Measurements from ENCODE around the gene CD300LB.
A peak's percentile ranks its signal among the peaks of the same experiment; 100 is the strongest.

Gene CD300LB

DNA sequence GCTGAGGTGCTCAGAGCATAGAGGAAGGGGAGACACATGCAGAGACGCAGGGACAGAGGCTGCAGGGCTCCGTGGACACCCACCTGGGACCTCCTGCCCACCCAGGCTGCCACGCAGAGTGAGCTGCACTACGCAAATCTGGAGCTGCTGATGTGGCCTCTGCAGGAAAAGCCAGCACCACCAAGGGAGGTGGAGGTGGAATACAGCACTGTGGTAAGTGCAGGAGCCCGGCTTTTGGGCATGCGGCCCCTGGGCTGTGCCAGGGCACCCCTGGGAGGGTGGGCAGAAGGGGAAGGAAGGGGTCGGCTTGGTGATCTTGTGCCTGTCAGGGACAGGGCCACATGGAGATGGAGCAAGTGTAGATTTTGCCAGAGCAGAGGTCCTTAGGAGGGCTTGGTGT, 49.7 kb downstream of the CD300LB start:
- no peak for TF ChIP-seq POLR2AphosphoS5 (IDR thresholded peaks at IDR 0.05; ENCODE audit: low read depth, low read length)
- no peak for TF ChIP-seq POLR2A (IDR thresholded peaks at IDR 0.05; ENCODE audit: low read depth, low read length)
- TF ChIP-seq TAF1 (IDR thresholded peaks at IDR 0.05; ENCODE audit: borderline replicate concordance, low read depth, low read length) = no peak
- no peak for DNase-seq (ENCODE audit: insufficient read length)
- FAIRE-seq = no peak

DNA sequence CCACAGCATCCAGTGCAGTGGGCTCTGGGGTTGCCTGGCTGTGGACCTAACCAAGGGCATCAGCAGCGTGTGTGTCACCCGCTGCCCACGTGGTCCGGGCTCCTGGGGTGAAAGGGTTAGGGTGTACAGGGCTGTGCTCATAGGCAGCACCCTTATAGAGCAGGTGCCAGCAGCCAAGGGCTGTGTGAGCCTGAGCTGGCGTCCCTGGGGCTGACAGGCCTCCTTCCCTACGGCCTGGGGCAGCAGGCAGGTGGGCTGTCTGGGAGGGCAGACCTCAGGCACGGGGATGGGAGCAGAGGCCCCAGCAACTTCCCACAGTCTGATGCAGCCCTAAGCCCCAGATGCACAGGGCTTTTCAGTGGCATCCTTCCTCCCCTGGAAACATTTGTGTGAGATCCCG, 51.0 kb downstream of the CD300LB start:
- FAIRE-seq = no peak
- TF ChIP-seq POLR2AphosphoS5 (IDR thresholded peaks at IDR 0.05; ENCODE audit: low read depth, low read length) (no peak), POLR2A (IDR thresholded peaks at IDR 0.05; ENCODE audit: low read depth, low read length) (no peak), TAF1 (IDR thresholded peaks at IDR 0.05; ENCODE audit: borderline replicate concordance, low read depth, low read length) (no peak)

DNA sequence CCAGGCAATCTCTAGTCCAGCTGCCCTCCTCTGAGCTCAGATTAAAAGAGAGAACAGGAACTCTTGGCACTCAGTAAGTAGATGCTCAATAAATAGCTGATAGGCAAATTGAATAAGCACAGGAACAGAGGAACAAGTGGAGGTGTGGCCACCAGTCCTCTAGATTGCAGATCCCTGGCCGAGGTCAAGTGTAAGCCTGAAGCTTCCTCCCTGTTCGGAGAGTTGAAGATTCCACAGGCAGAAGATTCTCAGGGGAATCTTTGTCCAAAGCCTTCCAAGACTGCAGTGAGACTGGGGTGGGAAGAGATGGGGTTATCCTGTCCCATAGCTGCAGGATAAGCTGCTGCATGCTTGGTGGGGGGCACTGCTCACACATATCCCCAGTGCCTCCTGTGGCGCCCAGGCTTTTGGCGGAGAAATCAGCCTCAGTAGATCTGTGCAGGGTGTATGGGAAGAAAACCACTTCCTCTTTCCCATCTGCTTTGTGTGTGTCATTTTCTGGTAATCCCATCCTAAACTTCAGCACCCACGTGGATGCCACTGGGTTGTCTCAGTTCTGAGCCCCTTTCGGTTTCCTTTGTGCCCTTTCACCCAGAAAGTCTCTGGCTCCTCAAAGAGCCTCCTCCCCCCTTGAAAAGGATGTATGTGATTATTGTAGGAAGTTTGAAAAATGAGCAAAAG, 52.7 kb downstream of the CD300LB start:
- no peak for DNase-seq (ENCODE audit: insufficient read length)
- peak; percentile 27 for FAIRE-seq
- no peak for TF ChIP-seq POLR2AphosphoS5 (IDR thresholded peaks at IDR 0.05; ENCODE audit: low read depth, low read length)
- no peak for TF ChIP-seq TAF1 (IDR thresholded peaks at IDR 0.05; ENCODE audit: borderline replicate concordance, low read depth, low read length)
- TF ChIP-seq POLR2A (IDR thresholded peaks at IDR 0.05; ENCODE audit: low read depth, low read length) = no peak

More for the DNA sequence above, 51.0 kb downstream of the CD300LB start:
- DNase-seq (ENCODE audit: insufficient read length) = no peak

DNA sequence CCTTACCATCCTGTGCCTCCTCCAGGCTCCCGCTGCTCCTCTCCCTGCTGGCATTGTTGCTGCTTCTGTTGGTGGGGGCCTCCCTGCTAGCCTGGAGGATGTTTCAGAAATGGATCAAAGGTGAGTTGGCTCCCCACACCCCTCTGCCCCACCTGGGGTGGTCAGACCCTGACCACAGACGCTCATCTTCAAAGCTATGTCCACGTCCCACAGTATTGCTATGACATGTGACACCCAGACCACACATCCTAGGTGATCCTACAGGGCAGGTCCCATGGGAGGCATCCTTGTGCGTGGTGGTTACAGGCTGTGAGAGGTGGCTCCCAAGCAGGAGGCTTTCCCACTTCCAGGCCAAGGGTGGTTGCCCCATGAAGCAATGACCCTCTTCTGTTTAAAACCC, 53.9 kb downstream of the CD300LB start:
- DNase-seq (ENCODE audit: insufficient read length) (no peak), FAIRE-seq (no peak)
- TF ChIP-seq POLR2AphosphoS5 (IDR thresholded peaks at IDR 0.05; ENCODE audit: low read depth, low read length) = no peak
- no peak for TF ChIP-seq TAF1 (IDR thresholded peaks at IDR 0.05; ENCODE audit: borderline replicate concordance, low read depth, low read length)

DNA sequence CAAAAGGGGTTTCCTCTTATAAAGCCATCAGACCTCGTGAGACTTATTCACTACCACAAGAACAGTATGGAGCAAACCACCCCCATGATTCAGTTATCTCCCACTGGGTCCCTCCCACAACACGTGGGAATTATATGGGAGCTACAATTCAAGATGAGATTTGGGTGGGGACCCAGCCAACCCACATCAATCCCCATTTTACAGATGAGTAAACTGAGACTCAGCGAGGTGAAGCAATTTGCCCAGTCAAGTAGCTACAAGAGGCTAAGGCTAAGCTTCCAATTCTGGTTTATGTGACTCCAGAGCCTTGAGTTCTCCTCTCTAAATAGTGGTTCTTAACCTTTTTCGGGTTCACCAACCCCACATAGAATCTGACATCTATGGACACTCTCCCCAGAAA, 56.1 kb downstream of the CD300LB start:
- no peak for FAIRE-seq
- no peak for DNase-seq (ENCODE audit: insufficient read length)
- TF ChIP-seq TAF1 (IDR thresholded peaks at IDR 0.05; ENCODE audit: borderline replicate concordance, low read depth, low read length) (no peak), POLR2AphosphoS5 (IDR thresholded peaks at IDR 0.05; ENCODE audit: low read depth, low read length) (no peak), POLR2A (IDR thresholded peaks at IDR 0.05; ENCODE audit: low read depth, low read length) (no peak)

DNA sequence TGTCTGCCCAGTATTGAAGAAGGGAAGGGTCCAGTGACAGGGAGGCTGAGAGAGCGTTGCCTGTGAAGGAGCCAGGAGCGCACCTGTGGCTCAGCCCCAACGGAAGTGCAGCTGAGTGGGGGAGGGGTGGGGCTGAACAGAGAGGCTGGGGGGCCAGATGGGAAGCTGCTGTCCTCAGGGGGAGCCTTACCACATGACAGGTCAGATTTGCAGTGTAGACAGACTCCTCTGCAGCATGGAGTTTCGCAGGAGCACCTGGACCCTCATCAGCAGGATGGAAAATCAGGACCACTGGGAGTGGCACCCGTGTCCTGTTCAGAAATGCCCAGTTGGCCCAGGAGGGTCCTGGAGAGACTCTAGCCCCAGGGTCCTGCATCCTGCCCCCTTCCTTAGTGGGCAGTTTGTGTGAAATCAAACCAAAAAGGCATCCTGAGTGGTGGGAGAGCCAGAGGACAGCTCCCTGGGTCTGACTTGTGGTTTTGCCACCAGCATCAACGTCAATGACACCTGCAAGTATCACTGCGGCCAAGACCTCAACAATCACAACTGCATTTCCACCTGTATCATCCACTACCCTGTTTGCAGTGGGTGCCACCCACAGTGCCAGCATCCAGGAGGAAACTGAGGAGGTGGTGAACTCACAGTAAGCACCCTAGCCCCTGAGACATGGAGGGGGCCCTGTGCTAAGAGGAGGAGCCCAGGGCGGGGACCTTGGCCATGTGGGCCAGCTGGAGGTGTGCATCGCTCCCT, 57.1 kb downstream of the CD300LB start:
- DNase-seq (ENCODE audit: insufficient read length) (no peak), FAIRE-seq (no peak)

DNA sequence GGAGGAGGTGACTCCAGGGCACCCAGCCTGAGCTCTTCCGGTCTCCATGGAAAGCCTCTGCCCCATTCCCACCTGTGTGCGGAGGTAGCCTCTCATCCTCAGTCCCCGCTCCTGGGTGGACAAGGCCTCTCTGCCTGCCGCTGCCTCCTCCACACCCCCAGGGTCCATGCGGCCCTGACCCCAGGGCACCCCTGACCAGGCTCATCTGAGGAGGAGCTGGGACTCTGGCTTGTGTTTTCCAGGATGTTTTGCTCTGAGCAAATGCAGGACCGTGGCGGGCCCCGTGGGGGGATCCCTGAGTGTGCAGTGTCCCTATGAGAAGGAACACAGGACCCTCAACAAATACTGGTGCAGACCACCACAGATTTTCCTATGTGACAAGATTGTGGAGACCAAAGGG, 58.0 kb downstream of the CD300LB start:
- FAIRE-seq (no peak), DNase-seq (ENCODE audit: insufficient read length) (no peak)
- TF ChIP-seq POLR2AphosphoS5 (IDR thresholded peaks at IDR 0.05; ENCODE audit: low read depth, low read length) = no peak
- no peak for TF ChIP-seq POLR2A (IDR thresholded peaks at IDR 0.05; ENCODE audit: low read depth, low read length)

More for the DNA sequence above, 57.1 kb downstream of the CD300LB start:
- TF ChIP-seq POLR2A (IDR thresholded peaks at IDR 0.05; ENCODE audit: low read depth, low read length) = no peak
- no peak for TF ChIP-seq POLR2AphosphoS5 (IDR thresholded peaks at IDR 0.05; ENCODE audit: low read depth, low read length)

DNA sequence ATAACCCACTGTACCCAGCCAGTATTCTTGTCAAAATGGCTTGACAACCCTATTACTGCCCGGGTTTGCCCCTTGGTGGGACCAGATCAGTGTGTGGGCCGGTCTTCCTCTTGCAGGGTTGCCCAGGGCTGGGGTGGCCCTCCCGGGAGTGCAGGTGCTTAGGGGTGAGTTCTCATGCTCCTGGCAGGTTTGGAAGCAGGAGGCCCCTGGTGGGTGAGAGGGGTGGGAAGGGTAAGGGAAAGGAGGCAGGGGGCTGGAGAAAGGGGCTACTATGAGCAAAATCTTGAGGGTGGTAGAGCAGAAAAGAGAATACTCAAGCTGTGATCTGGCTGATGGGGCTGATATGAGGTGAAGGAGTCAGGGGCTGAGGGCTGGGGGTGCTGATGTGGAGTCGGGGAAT, 58.4 kb downstream of the CD300LB start:
- DNase-seq (ENCODE audit: insufficient read length) (no peak), FAIRE-seq (no peak)
- TF ChIP-seq TAF1 (IDR thresholded peaks at IDR 0.05; ENCODE audit: borderline replicate concordance, low read depth, low read length) = no peak
- no peak for TF ChIP-seq POLR2AphosphoS5 (IDR thresholded peaks at IDR 0.05; ENCODE audit: low read depth, low read length)
- no peak for TF ChIP-seq POLR2A (IDR thresholded peaks at IDR 0.05; ENCODE audit: low read depth, low read length)

DNA sequence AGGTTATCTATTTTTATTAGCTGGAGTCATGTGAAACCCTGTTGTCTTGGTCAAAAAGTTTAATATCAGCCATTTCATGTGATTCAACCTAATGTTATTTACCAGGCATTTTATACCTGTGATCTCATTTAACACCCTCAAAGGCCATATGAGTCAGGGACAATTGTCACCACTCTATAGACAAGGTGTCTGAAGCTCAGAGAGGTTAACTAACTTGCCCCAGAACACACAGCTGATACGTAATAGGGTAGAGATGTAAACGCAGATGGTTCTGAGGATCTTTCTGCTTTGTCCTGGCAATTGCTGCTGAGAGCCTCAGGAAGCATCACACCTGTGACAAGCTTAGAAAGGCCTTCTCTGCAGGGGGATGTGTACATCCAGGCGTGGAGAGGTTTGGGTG, 59.9 kb downstream of the CD300LB start:
- no peak for FAIRE-seq
- no peak for DNase-seq (ENCODE audit: insufficient read length)
- TF ChIP-seq TAF1 (IDR thresholded peaks at IDR 0.05; ENCODE audit: borderline replicate concordance, low read depth, low read length) = no peak
- no peak for TF ChIP-seq POLR2A (IDR thresholded peaks at IDR 0.05; ENCODE audit: low read depth, low read length)
- no peak for TF ChIP-seq POLR2AphosphoS5 (IDR thresholded peaks at IDR 0.05; ENCODE audit: low read depth, low read length)

Data from GM12892 (cell line).